ENCODE results near the gene PCP4L1.

DNA sequence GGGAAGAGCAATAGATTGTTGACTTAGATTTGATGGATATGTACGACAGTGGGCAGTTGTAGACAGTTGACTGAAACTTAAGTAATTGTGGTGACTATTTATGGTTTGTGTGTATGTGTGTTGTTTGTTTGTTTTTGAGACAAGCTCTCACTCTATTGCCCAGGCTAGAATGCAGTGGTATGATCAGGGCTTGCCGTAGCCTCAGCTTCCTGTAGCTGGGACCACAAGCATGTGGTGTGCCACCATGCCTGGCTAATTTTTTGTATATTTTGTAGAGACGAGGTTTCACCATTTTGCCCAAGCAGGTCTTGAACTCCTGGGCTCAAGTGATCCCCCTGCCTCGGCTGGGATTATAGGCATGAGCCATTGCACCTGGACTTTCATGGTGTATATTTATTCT, 65.5 kb downstream of the PCP4L1 start:
- TF ChIP-seq, protein P1, sequence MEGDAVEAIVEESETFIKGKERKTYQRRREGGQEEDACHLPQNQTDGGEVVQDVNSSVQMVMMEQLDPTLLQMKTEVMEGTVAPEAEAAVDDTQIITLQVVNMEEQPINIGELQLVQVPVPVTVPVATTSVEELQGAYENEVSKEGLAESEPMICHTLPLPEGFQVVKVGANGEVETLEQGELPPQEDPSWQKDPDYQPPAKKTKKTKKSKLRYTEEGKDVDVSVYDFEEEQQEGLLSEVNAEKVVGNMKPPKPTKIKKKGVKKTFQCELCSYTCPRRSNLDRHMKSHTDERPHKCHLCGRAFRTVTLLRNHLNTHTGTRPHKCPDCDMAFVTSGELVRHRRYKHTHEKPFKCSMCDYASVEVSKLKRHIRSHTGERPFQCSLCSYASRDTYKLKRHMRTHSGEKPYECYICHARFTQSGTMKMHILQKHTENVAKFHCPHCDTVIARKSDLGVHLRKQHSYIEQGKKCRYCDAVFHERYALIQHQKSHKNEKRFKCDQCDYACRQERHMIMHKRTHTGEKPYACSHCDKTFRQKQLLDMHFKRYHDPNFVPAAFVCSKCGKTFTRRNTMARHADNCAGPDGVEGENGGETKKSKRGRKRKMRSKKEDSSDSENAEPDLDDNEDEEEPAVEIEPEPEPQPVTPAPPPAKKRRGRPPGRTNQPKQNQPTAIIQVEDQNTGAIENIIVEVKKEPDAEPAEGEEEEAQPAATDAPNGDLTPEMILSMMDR (IDR thresholded peaks at IDR 0.05) = no peak
- no peak for TF ChIP-seq EZH2 (IDR thresholded peaks at IDR 0.05; ENCODE audit: borderline replicate concordance, insufficient read depth, low read depth, low read length, poor library complexity, severe bottlenecking)

Data from B cell (primary cell).